Osteoblast (primary cell): ENCODE measurements around the gene CXCR4. TPM values are rescaled to one million over a fixed set of nuclear protein-coding genes. Genes with fewer than 3 reads are reported as not detected.

ENCODE experiments used
- DNase-seq: peaks from one replicate; pipeline ENCODE4 v3.0.0; 2011; ENCODE audit warnings: low spot score, mixed read lengths; ENCODE audit not compliant: insufficient read length; ENCODE audit errors: missing footprints
- H2AFZ ChIP-seq: 2 replicates; pipeline ENCODE4 v1.6.0; 2011; ENCODE audit warnings: mild to moderate bottlenecking, low read length
- H3K27ac ChIP-seq: 2 replicates; pipeline ENCODE4 v1.5.1; 2011; ENCODE audit warnings: mild to moderate bottlenecking, low read depth, low read length, moderate library complexity
- H3K27me3 ChIP-seq: 2 replicates; pipeline ENCODE4 v1.6.0; 2012; ENCODE audit warnings: mild to moderate bottlenecking, control low read depth, inconsistent platforms, low read length, moderate library complexity; ENCODE audit not compliant: insufficient read depth
- H3K36me3 ChIP-seq: 2 replicates; pipeline ENCODE4 v1.5.1; 2011; ENCODE audit warnings: mild to moderate bottlenecking, low read length, control low read depth, moderate library complexity; ENCODE audit not compliant: insufficient read depth
- H3K4me1 ChIP-seq: 2 replicates; pipeline ENCODE4 v1.5.1; 2011; ENCODE audit warnings: mild to moderate bottlenecking, low read length, control low read depth, moderate library complexity; ENCODE audit not compliant: insufficient read depth
- H3K4me2 ChIP-seq: 2 replicates; pipeline ENCODE4 v1.6.0; 2011; ENCODE audit warnings: mild to moderate bottlenecking, low read length; ENCODE audit not compliant: insufficient read depth
- H3K4me3 ChIP-seq: fragments of 200-600 bp; sonication (generic); 3 replicates; pipeline ENCODE4 v1.5.1; 2012; ENCODE audit warnings: mild to moderate bottlenecking, low read length, inconsistent platforms; ENCODE audit not compliant: insufficient read depth
- H3K79me2 ChIP-seq: 2 replicates; pipeline ENCODE4 v1.6.0; 2012; ENCODE audit warnings: mild to moderate bottlenecking, low read length, control low read depth, inconsistent platforms; ENCODE audit not compliant: insufficient read depth
- H3K9me3 ChIP-seq: 2 replicates; pipeline ENCODE4 v1.5.1; 2011; ENCODE audit warnings: low read depth, low read length, control low read depth
- H4K20me1 ChIP-seq: 2 replicates; pipeline ENCODE4 v1.6.0; 2012; ENCODE audit warnings: mild to moderate bottlenecking, low read length, control low read depth; ENCODE audit not compliant: insufficient read depth
- total RNA-seq: library from RNA; depleted of rRNA; stranded (reverse); fragments of >200 nt; gene quantifications from 2 replicates; pipeline ENCODE4 v1.2.3, GENCODE V29; 2012
- TF ChIP-seq, protein P1 (sequence below): IDR thresholded peaks from 2 replicates; pipeline ENCODE4 v1.5.1; 2011; ENCODE audit warnings: mild to moderate bottlenecking, low read depth, low read length, moderate library complexity; ENCODE audit errors: extremely low read depth

The CXCR4 gene
- total RNA-seq, 1 donor: under 0.01 TPM

DNA sequence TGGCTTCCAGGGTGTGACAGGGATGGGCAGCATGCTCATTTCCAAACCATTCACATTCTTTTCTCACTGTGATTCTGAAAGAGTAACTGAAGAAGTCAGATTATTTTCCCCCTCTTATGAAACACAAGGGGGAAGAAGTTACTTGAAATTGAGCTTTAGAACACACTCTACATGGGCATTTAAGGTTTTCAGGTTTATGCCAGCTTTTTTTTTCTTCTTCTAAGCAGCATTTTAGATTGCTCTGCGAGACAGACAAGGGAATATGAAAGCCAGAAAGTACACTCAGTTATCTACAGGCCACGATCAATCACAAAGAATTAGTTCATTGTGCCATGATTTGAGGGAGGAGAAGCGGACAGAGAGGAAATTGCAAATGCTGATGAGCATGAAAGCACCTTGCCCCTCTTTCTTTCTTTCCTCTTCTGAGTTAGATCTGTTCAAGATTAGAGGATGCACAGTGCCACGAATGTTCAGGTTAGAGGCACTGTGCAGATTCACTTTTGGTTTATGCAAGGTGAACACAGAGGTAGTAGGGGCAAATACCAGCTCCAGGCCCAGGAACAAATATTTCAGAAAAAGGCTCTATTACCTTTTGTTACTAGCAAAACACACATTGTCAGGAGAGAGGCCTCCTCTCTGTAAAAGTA is 49.2 kb downstream of the CXCR4 start:
- H3K79me2 ChIP-seq: no peaks in the 10 kb centered on the region
- H4K20me1 ChIP-seq: no peaks in the 10 kb centered on the region
- H3K4me1 ChIP-seq: no peaks in the 10 kb centered on the region
- no peak overlapping the region for H3K27ac ChIP-seq
- TF ChIP-seq, protein P1, sequence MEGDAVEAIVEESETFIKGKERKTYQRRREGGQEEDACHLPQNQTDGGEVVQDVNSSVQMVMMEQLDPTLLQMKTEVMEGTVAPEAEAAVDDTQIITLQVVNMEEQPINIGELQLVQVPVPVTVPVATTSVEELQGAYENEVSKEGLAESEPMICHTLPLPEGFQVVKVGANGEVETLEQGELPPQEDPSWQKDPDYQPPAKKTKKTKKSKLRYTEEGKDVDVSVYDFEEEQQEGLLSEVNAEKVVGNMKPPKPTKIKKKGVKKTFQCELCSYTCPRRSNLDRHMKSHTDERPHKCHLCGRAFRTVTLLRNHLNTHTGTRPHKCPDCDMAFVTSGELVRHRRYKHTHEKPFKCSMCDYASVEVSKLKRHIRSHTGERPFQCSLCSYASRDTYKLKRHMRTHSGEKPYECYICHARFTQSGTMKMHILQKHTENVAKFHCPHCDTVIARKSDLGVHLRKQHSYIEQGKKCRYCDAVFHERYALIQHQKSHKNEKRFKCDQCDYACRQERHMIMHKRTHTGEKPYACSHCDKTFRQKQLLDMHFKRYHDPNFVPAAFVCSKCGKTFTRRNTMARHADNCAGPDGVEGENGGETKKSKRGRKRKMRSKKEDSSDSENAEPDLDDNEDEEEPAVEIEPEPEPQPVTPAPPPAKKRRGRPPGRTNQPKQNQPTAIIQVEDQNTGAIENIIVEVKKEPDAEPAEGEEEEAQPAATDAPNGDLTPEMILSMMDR: no peak
- H3K4me2 ChIP-seq: no peak overlapping the region
- no peak overlapping the region for H2AFZ ChIP-seq
- no peaks in the 10 kb centered on the region for H3K36me3 ChIP-seq
- DNase-seq: no peak
- no peaks in the 10 kb centered on the region for H3K9me3 ChIP-seq
- no peak overlapping the region for H3K4me3 ChIP-seq
- no peaks in the 10 kb centered on the region for H3K27me3 ChIP-seq

DNA sequence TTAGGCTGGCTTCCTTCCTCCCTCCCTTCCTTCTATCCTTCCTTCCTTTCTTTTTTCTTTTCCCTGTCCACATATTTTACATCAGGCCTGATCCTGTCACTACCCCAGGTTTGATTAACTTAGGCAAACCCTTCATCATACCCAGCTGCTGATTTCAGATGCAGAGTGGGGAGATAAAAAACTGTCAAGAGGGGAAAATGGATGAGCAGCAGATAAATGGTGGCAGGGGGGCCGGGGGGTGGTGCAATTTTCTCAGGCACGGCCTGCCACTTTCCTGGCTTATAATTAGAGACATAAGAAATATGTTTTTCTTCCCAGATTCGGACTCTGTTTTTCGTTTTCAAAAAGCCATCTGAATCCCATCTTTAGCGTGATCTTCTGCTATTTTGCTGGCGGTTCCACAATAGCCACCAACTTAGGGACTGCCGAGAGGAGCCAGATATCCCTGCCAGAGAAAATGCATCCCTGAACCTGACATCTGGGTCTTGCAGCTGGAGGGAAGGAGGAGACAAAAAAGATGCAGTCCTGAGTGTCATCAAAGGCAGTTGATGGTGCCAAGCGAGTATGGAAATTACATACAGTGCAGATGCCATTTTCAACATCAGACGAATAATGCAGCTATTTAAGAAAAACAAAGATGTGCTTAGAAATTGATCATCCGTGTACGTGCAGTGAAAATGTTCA is 49.9 kb downstream of the CXCR4 start:
- Histone ChIP-seq H3K79me2 (no peaks in the 10 kb centered on the region), H2AFZ (no peak overlapping the region), H3K4me2 (no peak overlapping the region), H3K27me3 (no peaks in the 10 kb centered on the region), H3K9me3 (no peaks in the 10 kb centered on the region), H3K36me3 (no peaks in the 10 kb centered on the region), H3K4me3 (no peak overlapping the region), H3K4me1 (no peaks in the 10 kb centered on the region), H3K27ac (no peak overlapping the region), H4K20me1 (no peaks in the 10 kb centered on the region)
- no peak for DNase-seq
- TF ChIP-seq, protein P1: no peak

DNA sequence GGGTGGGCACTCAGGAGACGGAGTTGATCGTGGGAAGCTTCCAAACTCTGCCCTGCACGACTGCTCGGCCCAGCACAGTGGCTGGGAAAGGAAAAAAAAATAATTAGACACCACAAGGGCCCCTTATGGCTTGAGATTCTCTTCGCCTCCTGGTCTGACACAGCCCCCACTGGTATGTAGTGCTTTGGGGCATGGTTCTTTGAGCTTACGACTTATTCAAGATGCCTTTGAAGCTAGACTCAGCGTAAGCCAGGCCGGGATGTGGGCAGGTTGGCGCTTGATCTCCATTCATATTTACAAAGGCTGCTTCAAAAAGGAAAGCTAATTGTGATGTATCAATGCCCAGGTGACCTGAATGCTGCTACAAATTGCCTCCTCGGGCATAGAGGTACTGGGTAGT is 50.5 kb downstream of the CXCR4 start:
- Histone ChIP-seq H3K36me3 (no peaks in the 10 kb centered on the region), H4K20me1 (no peaks in the 10 kb centered on the region), H3K79me2 (no peaks in the 10 kb centered on the region), H3K9me3 (no peaks in the 10 kb centered on the region), H3K27me3 (no peaks in the 10 kb centered on the region), H2AFZ (no peak overlapping the region), H3K4me3 (no peak overlapping the region), H3K27ac (no peak overlapping the region), H3K4me1 (no peaks in the 10 kb centered on the region), H3K4me2 (no peak overlapping the region)
- TF ChIP-seq, protein P1: no peak
- DNase-seq: no peak

- Histone ChIP-seq H3K27me3 (no peaks in the 10 kb centered on the region), H3K36me3 (no peaks in the 10 kb centered on the region), H3K4me1 (no peaks in the 10 kb centered on the region), H3K9me3 (no peaks in the 10 kb centered on the region), H2AFZ (no peak overlapping the region), H3K4me3 (no peak overlapping the region), H4K20me1 (no peaks in the 10 kb centered on the region), H3K79me2 (no peaks in the 10 kb centered on the region), H3K4me2 (no peak overlapping the region), H3K27ac (no peak overlapping the region)
- no peak for DNase-seq
- TF ChIP-seq, protein P1: no peak
Measured at GRCh38 chr2:136065907-136066306, 52.0 kb downstream of the CXCR4 start.
